NCI-H1694 treated with DMSO at 0.1 percent for 48 hours (cell line): ENCODE measurements around the gene CNNM3.
"Not testable (repeated sequence)": the region's sequence is repeated elsewhere in the genome, so short reads cannot be mapped to it uniquely, and the experiment has no call there.

Experiments
- DNase-seq: peaks from one replicate; lab custom pipeline; 2025; lab: John Stamatoyannopoulos, UW

The CNNM3 gene

GRCh38 chr2:96799623-96799935 is 16.5 kb upstream of the CNNM3 start:
- DNase-seq, result no peak

DNA sequence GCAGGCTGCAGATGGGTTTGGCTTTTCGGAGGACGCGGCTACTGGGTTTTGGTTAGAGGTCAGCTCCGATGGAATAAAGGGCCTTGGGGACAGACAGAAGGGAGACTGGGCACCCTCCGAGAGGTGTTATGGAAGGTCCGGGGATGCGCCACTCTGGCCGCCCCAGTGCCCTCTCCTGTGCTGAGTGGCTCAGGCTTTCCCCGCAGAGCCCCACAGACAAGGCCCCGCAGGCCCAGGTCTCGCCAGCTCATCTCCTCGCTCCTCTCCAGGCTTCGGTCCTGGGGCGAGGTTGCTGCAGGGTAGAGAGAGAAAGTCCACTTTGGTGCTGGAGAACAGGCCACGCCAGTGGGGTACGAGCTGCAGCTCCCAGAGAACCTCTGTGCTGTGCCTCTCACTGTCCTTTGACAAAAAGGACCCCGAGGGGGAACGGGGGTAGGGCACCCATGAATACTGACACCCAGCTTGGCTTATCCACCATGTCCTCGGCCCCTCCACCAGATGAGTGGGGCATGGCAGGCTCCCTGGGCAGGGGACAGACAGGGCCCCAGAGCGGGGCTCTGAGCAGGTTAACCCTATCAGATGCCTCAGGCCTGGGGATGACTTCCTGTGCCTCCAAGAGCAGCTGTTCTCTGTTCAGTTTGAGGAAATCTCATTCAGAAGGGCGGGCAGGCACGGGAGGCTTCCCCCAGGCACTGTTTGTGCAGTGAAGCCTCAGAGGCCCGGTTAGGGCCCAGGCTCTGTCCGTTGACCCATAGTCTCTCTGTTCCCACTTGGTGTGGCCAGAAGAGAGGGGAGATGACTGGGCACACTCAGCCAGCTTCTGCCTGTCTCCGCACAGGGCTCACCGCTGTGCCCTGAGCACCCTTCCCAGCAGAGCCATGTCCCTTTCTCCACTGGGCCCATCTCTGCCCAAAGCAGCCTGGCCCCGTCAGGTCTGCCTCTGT is 15.7 kb upstream of the CNNM3 start:
- no peak for DNase-seq

GRCh38 chr2:96801005-96801785 is 14.9 kb upstream of the CNNM3 start:
- DNase-seq, result peak; percentile 48

- DNase-seq, result no peak
Observed at GRCh38 chr2:96801786-96802595, 14.1 kb upstream of the CNNM3 start.

DNA sequence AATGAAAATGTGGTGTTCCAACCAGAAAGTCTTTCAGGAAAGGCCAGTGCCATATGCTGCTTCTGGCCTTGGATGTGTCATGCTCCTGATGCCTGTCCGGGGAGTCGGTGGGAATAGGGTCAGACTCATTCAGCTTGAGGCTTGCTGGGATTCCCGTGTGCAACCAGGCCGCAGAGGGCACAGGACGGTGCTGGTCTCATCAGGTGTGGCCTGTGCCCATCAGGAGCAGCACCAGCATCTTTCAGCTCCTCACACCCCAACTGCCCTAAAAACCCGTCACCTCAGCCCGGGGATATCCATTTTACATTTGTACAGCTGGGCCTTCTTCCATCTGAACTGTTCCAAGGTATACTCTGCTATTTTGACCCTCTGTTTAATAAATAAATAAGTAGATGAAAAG is 13.3 kb upstream of the CNNM3 start:
- DNase-seq, result no peak

DNA sequence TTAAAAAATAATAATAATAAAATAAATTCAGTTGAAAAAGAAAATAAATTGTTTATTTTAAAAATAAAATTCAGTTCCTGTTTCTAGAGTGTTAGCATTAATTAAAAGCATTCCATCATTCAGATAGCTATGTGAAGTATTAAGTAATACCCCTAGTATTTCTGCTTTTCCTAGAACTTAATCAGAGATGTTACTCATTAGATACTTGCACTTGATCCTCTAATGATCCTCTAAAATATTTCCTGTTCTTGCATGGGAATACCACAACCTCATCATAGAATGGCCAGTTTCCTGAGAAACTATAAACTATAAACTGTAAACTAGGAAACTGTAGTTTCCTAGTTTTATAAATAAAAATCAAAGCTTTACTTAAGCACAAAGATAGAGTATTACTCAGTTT is 11.1 kb upstream of the CNNM3 start:
- DNase-seq, result no peak

DNA sequence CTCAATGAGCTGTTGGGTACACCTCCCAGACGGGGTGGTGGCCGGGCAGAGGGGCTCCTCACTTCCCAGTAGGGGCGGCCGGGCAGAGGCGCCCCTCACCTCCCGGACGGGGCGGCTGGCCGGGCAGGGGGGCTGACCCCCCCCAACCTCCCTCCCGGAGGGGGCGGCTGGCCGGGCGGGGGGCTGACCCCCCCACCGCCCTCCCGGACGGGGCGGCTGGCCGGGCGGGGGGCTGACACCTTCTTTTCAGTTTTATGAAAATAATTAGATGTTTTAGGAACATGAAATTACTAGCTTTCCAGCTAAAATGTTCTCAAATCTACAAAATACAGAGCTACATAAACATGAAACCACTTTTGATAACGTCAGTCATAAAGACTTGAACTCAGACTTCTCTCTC is 10.1 kb upstream of the CNNM3 start:
- not testable (repeated sequence) for DNase-seq

GRCh38 chr2:96806468-96807126 is 9.5 kb upstream of the CNNM3 start:
- no peak for DNase-seq

DNA sequence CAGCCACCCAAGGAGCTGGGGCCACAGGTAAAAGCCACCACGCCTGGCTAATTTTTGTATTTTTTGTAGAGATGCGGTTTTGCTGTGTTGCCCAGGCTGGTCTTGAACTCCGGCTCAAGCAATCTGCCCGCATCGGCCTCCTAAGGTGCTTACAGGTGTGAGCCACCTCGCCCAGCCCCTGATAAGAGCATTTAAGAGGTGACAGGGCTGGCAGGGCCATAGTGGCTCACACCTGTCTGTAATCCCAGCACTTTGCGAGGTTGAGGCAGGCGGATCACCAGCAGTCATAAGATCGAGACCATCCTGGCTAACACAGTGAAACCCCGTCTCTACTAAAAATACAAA is 9.0 kb upstream of the CNNM3 start:
- no peak for DNase-seq

DNA sequence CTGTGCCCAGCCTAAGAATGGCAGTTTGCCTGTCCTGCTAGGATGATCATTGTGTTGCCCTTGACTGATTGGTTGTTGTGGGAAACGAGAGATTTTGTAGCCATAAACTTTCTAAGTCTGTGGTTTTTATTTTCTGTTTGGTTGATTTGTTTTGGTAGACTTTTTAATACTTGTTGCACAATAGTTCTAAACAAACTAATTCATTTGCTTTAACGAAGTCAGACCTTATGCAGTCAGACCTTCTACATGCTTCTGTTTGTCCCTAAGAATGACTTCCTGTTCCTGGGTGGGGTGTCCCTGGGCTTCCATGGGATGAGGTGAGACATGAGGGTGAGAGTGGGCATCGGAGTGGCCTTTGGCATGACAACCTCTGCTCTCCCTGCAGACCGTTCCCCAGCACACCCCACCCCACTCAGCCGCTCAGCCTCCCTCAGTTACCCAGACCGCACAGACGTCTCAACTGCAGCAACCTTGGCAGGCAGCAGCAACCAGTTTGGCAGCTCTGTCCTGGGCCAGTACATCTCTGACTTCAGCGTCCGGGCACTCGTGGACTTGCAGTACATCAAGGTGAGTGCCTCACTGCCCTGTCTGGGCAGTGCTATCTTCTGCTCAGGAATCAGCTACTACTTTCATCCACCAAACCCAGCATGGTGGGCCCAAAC is 7.8 kb upstream of the CNNM3 start:
- DNase-seq, result no peak

DNA sequence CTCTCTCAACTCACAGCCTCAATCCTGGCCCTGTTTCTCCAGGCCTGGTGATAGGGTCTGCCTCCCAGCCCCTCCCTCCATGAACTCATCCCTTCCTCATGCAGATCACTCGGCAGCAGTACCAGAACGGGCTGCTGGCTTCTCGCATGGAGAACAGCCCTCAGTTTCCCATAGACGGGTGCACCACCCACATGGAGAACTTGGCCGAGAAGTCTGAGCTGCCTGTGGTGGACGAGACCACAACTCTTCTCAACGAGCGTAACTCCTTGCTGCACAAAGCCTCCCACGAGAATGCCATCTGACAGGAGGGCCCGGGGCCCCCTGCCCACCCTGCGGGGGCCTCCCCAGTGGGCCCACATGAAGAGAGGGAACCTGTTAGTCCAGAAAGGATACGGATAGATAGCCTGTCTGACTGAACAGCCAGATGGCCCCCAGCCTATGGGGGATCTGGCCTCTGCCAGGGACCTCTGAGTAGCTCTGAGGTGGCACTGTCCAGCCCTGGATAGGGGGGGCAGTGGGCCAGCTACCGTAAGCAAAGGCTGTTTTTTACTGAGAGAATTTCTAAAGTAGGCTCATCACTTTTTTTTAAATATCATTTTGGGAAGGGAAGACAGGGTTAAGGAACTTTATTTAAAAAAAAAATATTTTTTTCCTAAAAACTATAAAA is 6.7 kb upstream of the CNNM3 start:
- DNase-seq, result no peak

DNA sequence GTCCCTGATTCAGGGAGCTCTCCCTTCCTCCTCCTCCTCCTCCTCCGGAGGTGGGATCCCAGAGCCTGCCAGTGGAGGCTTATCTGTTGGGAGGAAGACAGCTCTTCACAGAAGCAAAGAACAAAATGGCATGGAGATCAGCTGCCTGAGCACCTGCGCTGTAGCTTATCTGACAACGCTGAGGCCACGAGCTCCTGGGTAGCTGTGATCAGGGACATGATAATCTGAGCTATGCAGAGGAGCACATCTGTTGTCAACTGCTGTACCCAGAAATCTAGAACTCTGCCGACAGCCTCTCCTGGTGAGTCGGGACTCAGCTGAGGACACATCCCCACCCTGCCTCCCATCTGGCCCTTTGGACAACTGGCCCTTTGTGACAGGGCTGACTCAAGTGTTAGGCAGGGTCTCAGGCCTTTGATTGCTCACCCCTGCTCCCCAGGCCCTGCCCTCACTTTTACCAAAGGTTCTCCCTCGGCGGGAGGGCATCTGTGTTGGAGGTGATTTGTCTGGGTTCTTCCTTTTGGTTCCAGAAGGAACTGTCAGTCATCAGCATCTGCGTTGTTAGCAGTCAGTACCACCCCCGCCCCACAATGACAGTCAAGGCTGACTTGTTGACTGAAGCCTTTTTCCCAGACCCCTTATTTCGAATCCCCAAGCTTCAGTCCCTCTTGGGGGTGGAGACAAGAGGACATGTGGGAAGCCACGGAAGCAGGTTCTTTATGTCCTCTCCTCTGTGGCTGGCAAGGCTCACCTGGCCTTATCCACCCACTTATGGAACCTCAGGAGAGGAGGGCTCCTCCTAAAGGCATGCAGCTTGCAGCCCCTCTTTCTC is 5.9 kb upstream of the CNNM3 start:
- DNase-seq, result no peak

GRCh38 chr2:96810783-96811192 is 5.3 kb upstream of the CNNM3 start:
- DNase-seq, result no peak

GRCh38 chr2:96811917-96812316 is 4.2 kb upstream of the CNNM3 start:
- no peak for DNase-seq

- DNase-seq, result no peak
Observed at GRCh38 chr2:96813656-96814055, 2.4 kb upstream of the CNNM3 start.

GRCh38 chr2:96815326-96816126 is 542 bp upstream of the CNNM3 start:
- DNase-seq, result no peak

GRCh38 chr2:96816836-96817702 is 1.0 kb downstream of the CNNM3 start:
- no peak for DNase-seq

GRCh38 chr2:96817882-96818281 is 1.8 kb downstream of the CNNM3 start:
- no peak for DNase-seq
